GM12872 (cell line): ENCODE results near the gene STEAP2.

Experiments
- TF ChIP-seq, protein P1 (sequence below): IDR thresholded peaks from 3 replicates; pipeline ENCODE4 v1.5.1; 2011; ENCODE audit warnings: low read depth, mild to moderate bottlenecking, low read length, moderate library complexity; ENCODE audit not compliant: insufficient read depth

STEAP2 gene

GRCh38 chr7:90274161-90274560 lies 62.6 kb downstream of the STEAP2 start:
- TF ChIP-seq, protein P1, sequence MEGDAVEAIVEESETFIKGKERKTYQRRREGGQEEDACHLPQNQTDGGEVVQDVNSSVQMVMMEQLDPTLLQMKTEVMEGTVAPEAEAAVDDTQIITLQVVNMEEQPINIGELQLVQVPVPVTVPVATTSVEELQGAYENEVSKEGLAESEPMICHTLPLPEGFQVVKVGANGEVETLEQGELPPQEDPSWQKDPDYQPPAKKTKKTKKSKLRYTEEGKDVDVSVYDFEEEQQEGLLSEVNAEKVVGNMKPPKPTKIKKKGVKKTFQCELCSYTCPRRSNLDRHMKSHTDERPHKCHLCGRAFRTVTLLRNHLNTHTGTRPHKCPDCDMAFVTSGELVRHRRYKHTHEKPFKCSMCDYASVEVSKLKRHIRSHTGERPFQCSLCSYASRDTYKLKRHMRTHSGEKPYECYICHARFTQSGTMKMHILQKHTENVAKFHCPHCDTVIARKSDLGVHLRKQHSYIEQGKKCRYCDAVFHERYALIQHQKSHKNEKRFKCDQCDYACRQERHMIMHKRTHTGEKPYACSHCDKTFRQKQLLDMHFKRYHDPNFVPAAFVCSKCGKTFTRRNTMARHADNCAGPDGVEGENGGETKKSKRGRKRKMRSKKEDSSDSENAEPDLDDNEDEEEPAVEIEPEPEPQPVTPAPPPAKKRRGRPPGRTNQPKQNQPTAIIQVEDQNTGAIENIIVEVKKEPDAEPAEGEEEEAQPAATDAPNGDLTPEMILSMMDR, result no peak

DNA sequence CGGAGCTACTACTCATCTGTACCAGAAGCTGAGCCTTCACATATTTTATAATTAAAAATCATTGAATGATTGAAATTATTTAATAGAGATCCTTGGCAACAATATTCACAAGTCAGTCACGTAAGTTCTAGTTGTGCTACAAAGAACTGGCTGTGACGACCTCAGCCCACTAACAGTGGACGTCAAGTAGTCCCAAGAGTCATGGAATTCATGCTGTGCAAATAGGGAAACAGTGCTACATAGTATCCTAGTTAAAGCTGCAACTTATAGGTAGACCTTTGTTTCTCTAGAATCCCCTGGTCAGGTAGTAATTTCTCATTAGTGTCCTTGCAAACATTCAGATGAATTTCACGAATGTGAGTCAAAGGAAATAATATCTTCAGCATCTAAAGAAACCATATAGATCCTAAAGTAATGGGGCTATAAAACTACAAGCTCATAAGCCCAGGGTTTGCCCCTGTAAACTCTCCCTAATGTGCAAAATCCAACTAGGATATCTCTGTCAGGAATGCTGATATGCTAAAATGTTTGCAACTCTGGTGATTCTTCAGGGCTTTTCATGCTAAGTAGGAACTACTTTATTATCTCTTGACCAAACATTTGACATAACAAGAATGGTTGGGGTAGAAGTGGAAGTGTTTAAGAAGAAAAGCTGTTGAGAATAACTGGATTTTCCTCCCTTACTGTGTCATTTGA lies 64.6 kb downstream of the STEAP2 start:
- TF ChIP-seq, protein P1, result no peak
